Rectal smooth muscle tissue (tissue), 1 donor: Measurements from ENCODE around the gene SAMD8.

Source experiments
- H3K27ac ChIP-seq: one replicate; pipeline ENCODE4 v1.7.0; 2013; ENCODE audit warnings: low read depth, low read length, inconsistent platforms
- H3K27me3 ChIP-seq: one replicate; pipeline ENCODE4 v1.7.0; 2013; ENCODE audit warnings: low read length; ENCODE audit not compliant: control insufficient read depth, insufficient read depth
- H3K36me3 ChIP-seq: one replicate; pipeline ENCODE4 v1.7.0; 2013; ENCODE audit warnings: low read length; ENCODE audit not compliant: control insufficient read depth, insufficient read depth
- H3K4me1 ChIP-seq: one replicate; pipeline ENCODE4 v1.7.0; 2013; ENCODE audit warnings: low read length; ENCODE audit not compliant: control insufficient read depth, insufficient read depth
- H3K4me3 ChIP-seq: one replicate; pipeline ENCODE4 v1.7.0; 2013; ENCODE audit warnings: low read length
- H3K9ac ChIP-seq: one replicate; pipeline ENCODE4 v1.7.0; 2013; ENCODE audit warnings: low read length

Gene SAMD8

GRCh38 chr10:75073442-75073841 is 38.0 kb upstream of the SAMD8 start:
- Histone ChIP-seq H3K4me1 (no peaks in the 10 kb centered on the region), H3K36me3 (no peaks in the 10 kb centered on the region), H3K4me3 (no peak overlapping the region), H3K27ac (no peak overlapping the region), H3K27me3 (no peaks in the 10 kb centered on the region), H3K9ac (no peak overlapping the region)

- no peak overlapping the region for H3K4me3 ChIP-seq
- H3K27me3 ChIP-seq: no peaks in the 10 kb centered on the region
- H3K9ac ChIP-seq: no peak overlapping the region
- no peaks in the 10 kb centered on the region for H3K36me3 ChIP-seq
- H3K27ac ChIP-seq: no peak overlapping the region
- no peaks in the 10 kb centered on the region for H3K4me1 ChIP-seq
These were observed 36.6 kb upstream of the SAMD8 start for GRCh38 chr10:75074711-75075445.

- Histone ChIP-seq H3K4me1 (no peaks in the 10 kb centered on the region), H3K27me3 (no peaks in the 10 kb centered on the region), H3K36me3 (no peaks in the 10 kb centered on the region), H3K4me3 (no peak overlapping the region), H3K9ac (no peak overlapping the region), H3K27ac (no peak overlapping the region)
These were observed 35.1 kb upstream of the SAMD8 start for GRCh38 chr10:75076348-75076747.

GRCh38 chr10:75079436-75080083 is 31.9 kb upstream of the SAMD8 start:
- no peak overlapping the region for H3K27ac ChIP-seq
- no peak overlapping the region for H3K9ac ChIP-seq
- no peak overlapping the region for H3K4me3 ChIP-seq
- H3K27me3 ChIP-seq: no peaks in the 10 kb centered on the region
- no peaks in the 10 kb centered on the region for H3K4me1 ChIP-seq
- H3K36me3 ChIP-seq: no peaks in the 10 kb centered on the region

GRCh38 chr10:75080554-75080953 is 30.9 kb upstream of the SAMD8 start:
- Histone ChIP-seq H3K4me1 (no peaks in the 10 kb centered on the region), H3K4me3 (no peak overlapping the region), H3K27ac (no peak overlapping the region), H3K27me3 (no peaks in the 10 kb centered on the region), H3K9ac (no peak overlapping the region), H3K36me3 (no peaks in the 10 kb centered on the region)

DNA sequence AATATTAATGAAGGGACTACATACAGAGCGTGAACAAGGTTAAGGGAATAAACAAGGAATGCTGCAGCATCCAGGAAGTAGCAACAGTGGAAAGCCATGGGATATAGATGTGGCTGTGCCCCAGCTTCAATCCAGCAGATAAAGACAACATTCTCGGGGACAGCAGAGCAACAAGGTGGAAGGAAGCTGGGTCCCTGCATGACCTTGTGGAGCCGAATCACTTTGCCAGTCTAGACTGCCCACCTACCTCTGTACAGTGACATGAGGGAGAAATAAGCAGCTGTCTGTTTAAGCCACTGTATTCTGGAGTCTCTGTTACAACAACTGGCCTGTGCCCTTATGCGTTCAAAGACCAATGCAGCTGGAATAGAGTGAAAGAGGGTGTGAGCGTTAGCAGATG is 30.1 kb upstream of the SAMD8 start:
- Histone ChIP-seq H3K36me3 (no peaks in the 10 kb centered on the region), H3K27me3 (no peaks in the 10 kb centered on the region), H3K9ac (no peak overlapping the region), H3K4me3 (no peak overlapping the region), H3K4me1 (no peaks in the 10 kb centered on the region), H3K27ac (no peak overlapping the region)

- Histone ChIP-seq H3K36me3 (no peaks in the 10 kb centered on the region), H3K9ac (no peak overlapping the region), H3K4me3 (no peak overlapping the region), H3K27me3 (no peaks in the 10 kb centered on the region), H3K4me1 (no peaks in the 10 kb centered on the region), H3K27ac (no peak overlapping the region)
These were observed 27.3 kb upstream of the SAMD8 start for GRCh38 chr10:75083972-75084833.

- no peaks in the 10 kb centered on the region for H3K4me1 ChIP-seq
- H3K9ac ChIP-seq: no peak overlapping the region
- H3K36me3 ChIP-seq: no peaks in the 10 kb centered on the region
- H3K27ac ChIP-seq: no peak overlapping the region
- no peaks in the 10 kb centered on the region for H3K27me3 ChIP-seq
- no peak overlapping the region for H3K4me3 ChIP-seq
These were observed 26.5 kb upstream of the SAMD8 start for GRCh38 chr10:75084834-75085384.

DNA sequence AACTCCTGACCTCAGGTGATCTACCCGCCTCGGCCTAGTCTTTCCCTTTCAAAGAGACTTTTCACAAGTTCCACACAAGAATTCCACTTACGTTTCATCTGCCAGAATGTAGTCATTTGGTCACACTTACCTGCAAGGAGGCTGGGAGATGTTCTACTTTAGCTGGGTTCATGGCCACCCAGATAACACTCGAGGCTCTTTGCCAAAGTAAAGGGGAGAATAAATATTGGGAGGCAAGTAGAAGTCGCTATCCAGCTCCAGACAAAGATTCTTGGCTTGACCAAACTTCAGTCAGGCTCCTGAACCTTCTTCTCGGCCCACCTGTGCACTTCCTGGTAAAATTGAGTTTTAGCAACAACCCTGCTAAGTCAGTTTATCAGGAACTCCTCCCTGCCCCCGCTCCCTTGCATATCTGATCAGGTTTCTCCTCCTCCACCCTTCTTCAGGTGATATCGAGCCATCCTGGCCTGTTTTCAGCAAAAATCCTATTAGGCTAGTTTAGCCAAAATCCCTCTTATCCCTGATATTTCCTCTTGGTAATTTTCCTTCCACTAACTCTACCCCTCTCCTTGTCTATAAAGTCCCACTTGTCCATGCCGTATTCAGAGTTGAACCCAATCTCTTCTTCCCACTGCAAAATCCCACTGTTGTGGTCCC is 25.1 kb upstream of the SAMD8 start:
- no peaks in the 10 kb centered on the region for H3K4me1 ChIP-seq
- H3K27ac ChIP-seq: no peak overlapping the region
- H3K27me3 ChIP-seq: no peaks in the 10 kb centered on the region
- H3K9ac ChIP-seq: no peak overlapping the region
- H3K36me3 ChIP-seq: no peaks in the 10 kb centered on the region
- no peak overlapping the region for H3K4me3 ChIP-seq

GRCh38 chr10:75088640-75089039 is 22.8 kb upstream of the SAMD8 start:
- Histone ChIP-seq H3K27me3 (no peaks in the 10 kb centered on the region), H3K36me3 (no peaks in the 10 kb centered on the region), H3K4me1 (no peaks in the 10 kb centered on the region), H3K4me3 (no peak overlapping the region), H3K27ac (no peak overlapping the region), H3K9ac (no peak overlapping the region)

GRCh38 chr10:75089634-75090033 is 21.8 kb upstream of the SAMD8 start:
- Histone ChIP-seq H3K36me3 (no peaks in the 10 kb centered on the region), H3K4me1 (no peaks in the 10 kb centered on the region)

DNA sequence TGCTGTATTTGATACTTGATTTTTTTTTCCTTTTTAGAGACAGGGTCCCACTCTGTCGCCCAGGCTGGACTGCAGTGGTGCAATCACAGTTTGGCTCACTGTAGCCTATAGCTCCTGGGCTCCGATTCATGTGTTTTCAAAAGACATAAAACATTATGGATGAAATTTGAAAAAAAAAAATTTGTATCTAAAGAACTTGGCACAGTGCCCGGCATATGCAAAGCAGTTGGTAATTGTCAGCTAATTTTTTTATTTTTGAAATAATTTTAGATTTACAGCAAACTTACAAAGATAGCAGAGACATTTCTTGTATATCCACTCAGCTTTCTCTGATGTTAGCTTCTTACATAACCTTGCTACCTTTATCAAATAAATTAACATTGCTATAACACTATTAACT is 20.3 kb upstream of the SAMD8 start:
- no peak overlapping the region for H3K27ac ChIP-seq
- no peak overlapping the region for H3K4me3 ChIP-seq
- no peak overlapping the region for H3K9ac ChIP-seq
- H3K27me3 ChIP-seq: no peaks in the 10 kb centered on the region
- no peaks in the 10 kb centered on the region for H3K4me1 ChIP-seq
- no peaks in the 10 kb centered on the region for H3K36me3 ChIP-seq

More at GRCh38 chr10:75089634-75090033, 21.8 kb upstream of the SAMD8 start:
- Histone ChIP-seq H3K9ac (no peak overlapping the region), H3K27me3 (no peaks in the 10 kb centered on the region), H3K4me3 (no peak overlapping the region), H3K27ac (no peak overlapping the region)
